Measurements from ENCODE around the gene MAML3. TPM values are rescaled to one million over a fixed set of nuclear protein-coding genes. Genes with fewer than 3 reads are reported as not detected.

MAML3 gene
- total RNA-seq, 2 experiments from 2014 or later = 2.5 to 2.6 TPM

DNA sequence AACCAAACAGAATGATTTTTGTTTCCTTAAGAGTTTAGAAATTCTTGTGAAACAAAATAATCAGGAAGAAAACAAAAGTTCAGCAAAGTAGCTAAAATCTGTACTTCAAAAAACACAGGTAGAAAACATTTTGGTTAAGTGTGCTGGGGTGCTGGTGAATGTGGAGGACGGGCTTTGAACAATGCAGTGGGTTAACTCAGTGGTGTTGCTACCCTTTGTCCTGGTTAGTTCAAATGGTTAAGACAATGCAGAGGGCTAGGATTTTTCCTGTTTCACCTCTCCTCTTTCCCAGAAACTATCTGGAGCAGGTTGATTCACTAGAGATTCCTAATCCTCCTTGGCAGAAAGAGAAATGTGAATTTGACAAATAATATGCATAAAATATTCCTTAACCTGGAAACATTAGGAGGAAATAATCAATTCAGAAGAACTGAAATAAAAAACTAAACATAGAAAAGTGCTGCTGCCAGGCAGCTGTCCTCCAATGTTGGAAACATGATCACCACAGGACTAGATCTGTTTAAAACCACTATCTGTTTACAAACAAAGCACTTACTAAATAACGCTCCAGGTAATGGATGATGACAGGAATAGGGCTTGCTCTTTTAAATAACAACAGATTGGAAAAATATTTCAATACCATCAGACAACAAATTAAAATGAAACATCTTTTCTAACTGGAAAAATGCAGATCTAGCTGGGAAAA lies 148.9 kb downstream of the MAML3 start:
- H3K9me3 Mint-ChIP-seq = no peaks in the 10 kb centered on the region
- no peak overlapping the region for H3K4me3 Mint-ChIP-seq
- H3K36me3 Mint-ChIP-seq (ENCODE audit: low read depth) = no peaks in the 10 kb centered on the region
- H3K4me1 Mint-ChIP-seq = no peaks in the 10 kb centered on the region
- H3K27ac Mint-ChIP-seq = no peak overlapping the region
- CTCF ChIA-PET = no interaction called here
- POLR2A ChIA-PET = no interaction called here
- no peak for DNase-seq
- peaks cover 30% of the 10 kb centered on the region for H3K27me3 Mint-ChIP-seq

DNA sequence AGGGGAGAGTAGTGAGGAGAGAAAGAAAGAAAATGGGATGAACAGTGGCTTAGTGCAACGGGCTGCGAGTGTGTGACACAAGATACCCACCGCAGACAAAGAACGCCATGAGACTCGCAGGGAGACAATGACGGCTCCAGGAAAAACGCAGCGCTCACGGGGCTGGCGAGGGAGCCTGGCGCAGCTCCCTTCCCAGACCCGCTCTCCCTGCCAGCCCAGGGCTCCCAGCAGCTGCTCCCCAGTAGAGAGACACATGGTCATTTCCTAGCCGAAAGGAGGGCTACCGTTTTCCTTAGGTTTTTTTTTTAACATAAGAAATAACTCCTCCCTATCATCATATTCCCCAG lies 149.5 kb downstream of the MAML3 start:
- Mint-ChIP-seq H3K4me3 (no peak overlapping the region), H3K9me3 (no peaks in the 10 kb centered on the region), H3K4me1 (no peaks in the 10 kb centered on the region), H3K36me3 (ENCODE audit: low read depth) (no peaks in the 10 kb centered on the region), H3K27ac (no peak overlapping the region), H3K27me3 (peaks cover 30% of the 10 kb centered on the region)
- CTCF ChIA-PET = no interaction called here
- DNase-seq = no peak
- POLR2A ChIA-PET = no interaction called here

- no peaks in the 10 kb centered on the region for H3K36me3 Mint-ChIP-seq (ENCODE audit: low read depth)
- POLR2A ChIA-PET = no interaction called here
- no peaks in the 10 kb centered on the region for H3K4me1 Mint-ChIP-seq
- no peaks in the 10 kb centered on the region for H3K9me3 Mint-ChIP-seq
- no peak overlapping the region for H3K27ac Mint-ChIP-seq
- H3K4me3 Mint-ChIP-seq = no peak overlapping the region
- CTCF ChIA-PET = no interaction called here
- H3K27me3 Mint-ChIP-seq = peaks cover 29% of the 10 kb centered on the region
- DNase-seq = no peak
These were observed 150.0 kb downstream of the MAML3 start for GRCh38 chr4:140003876-140004548.

DNA sequence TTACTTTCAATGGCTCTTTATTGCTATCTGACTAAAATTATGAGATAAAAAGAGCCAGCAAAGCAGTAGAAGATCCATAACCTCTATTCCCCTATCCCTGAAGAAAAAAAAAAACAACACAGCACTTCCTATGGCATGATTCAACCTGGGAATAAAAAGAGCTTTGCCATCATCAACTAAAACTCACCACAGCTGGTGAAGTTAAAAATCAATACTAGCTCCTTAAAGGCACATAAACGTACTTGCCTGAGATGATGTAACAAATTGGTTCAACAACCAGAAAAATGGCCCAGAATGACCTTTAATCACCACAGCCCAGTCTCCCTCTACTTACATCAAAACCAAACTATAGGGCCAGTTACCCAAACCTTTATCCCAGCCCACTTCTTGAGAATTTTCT lies 153.8 kb downstream of the MAML3 start:
- Mint-ChIP-seq H3K9me3 (no peaks in the 10 kb centered on the region), H3K27ac (no peak overlapping the region), H3K4me3 (no peak overlapping the region), H3K4me1 (no peaks in the 10 kb centered on the region), H3K27me3 (peaks cover 38% of the 10 kb centered on the region), H3K36me3 (ENCODE audit: low read depth) (no peaks in the 10 kb centered on the region)
- DNase-seq = no peak
- ChIA-PET POLR2A (no interaction called here), CTCF (interaction anchor here (0.8 kb wide), 1 partner anchor 253 kb away, joined by 3 read pairs; no protein-coding TSS in a partner anchor)

DNA sequence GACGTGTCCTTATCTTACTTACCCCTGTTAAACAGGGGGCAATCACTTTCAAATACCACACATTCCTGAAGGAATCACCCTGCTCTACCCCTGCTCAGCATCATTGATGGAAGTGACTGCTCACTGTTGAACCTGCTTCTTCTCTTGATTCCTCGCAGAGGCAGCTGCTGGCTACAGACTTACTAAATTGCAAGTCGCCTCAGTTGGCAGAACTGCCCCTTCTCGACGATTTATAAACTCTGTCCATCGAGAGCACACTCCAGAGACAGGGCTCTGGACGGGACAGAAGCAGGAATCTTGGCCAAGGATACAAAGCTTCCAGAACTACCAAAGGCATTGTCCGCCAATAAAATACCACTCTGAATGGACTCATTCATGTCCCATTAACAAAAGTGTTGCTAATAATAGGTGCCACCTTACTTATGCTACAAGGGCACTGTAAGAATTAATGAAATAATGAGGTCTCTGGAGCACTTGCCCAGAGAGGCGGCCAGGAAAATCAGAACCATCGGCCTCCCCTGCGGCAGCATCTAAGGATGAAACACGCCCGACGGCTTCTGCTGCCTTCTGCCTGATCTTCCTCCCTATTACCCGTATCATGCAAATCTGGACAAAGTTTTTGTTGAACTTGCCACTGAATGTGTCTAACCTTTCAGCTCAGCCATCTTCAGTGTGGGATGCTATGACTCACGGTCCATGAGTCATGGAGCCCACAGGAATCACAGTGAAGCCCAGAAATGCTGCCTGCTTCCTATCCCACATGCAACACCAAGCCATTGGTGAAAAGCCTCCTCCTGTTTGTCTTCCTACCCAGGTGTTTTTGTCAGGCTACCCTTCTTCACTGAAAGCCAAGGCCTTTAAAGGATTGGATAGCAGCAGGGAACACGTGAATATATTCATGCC lies 164.9 kb downstream of the MAML3 start:
- peaks cover 9% of the 10 kb centered on the region for H3K27me3 Mint-ChIP-seq
- POLR2A ChIA-PET = no interaction called here
- no peak overlapping the region for H3K27ac Mint-ChIP-seq
- no peaks in the 10 kb centered on the region for H3K36me3 Mint-ChIP-seq (ENCODE audit: low read depth)
- CTCF ChIA-PET = interaction anchor here (0.7 kb wide), 1 partner anchor 341 kb away, joined by 4 read pairs; no protein-coding TSS in a partner anchor
- H3K4me3 Mint-ChIP-seq = no peak overlapping the region
- DNase-seq = no peak
- no peaks in the 10 kb centered on the region for H3K9me3 Mint-ChIP-seq
- peaks cover 5% of the 10 kb centered on the region for H3K4me1 Mint-ChIP-seq

DNA sequence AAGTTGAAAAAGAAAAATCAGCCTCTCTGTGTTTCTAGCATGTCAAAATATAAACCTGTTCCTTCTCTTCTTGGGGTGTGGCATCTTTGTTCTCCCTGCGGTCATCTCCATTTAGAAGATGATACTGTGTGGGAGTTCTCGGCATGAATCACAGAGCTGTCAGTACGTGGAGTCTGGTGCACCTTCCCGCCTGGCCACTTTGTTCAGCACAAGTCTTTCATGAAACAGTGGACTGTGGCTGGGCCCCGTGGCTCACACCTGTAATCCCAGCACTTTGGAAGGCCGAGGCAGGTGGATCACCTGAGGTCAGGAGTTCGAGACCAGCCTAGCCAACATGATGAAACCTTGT lies 166.5 kb downstream of the MAML3 start:
- H3K36me3 Mint-ChIP-seq (ENCODE audit: low read depth) = no peaks in the 10 kb centered on the region
- no peak for DNase-seq
- peaks cover 5% of the 10 kb centered on the region for H3K4me1 Mint-ChIP-seq
- no peaks in the 10 kb centered on the region for H3K9me3 Mint-ChIP-seq
- POLR2A ChIA-PET = no interaction called here
- CTCF ChIA-PET = no interaction called here
- H3K27me3 Mint-ChIP-seq = peaks cover 16% of the 10 kb centered on the region
- H3K27ac Mint-ChIP-seq = no peak overlapping the region
- no peak overlapping the region for H3K4me3 Mint-ChIP-seq

GRCh38 chr4:139986689-139987501 lies 167.1 kb downstream of the MAML3 start:
- POLR2A ChIA-PET = no interaction called here

GRCh38 chr4:139986106-139986505 lies 167.9 kb downstream of the MAML3 start:
- DNase-seq = no peak
- Mint-ChIP-seq H3K9me3 (no peaks in the 10 kb centered on the region), H3K27ac (no peak overlapping the region), H3K27me3 (peaks cover 11% of the 10 kb centered on the region), H3K36me3 (ENCODE audit: low read depth) (no peaks in the 10 kb centered on the region), H3K4me3 (no peak overlapping the region), H3K4me1 (peaks cover 5% of the 10 kb centered on the region)
- POLR2A ChIA-PET = no interaction called here
- CTCF ChIA-PET = no interaction called here

More at GRCh38 chr4:139986689-139987501, 167.1 kb downstream of the MAML3 start:
- H3K9me3 Mint-ChIP-seq = no peaks in the 10 kb centered on the region
- H3K27ac Mint-ChIP-seq = no peak overlapping the region
- CTCF ChIA-PET = no interaction called here
- H3K4me1 Mint-ChIP-seq = peaks cover 5% of the 10 kb centered on the region
- peaks cover 13% of the 10 kb centered on the region for H3K27me3 Mint-ChIP-seq
- H3K36me3 Mint-ChIP-seq (ENCODE audit: low read depth) = no peaks in the 10 kb centered on the region
- no peak for DNase-seq
- H3K4me3 Mint-ChIP-seq = no peak overlapping the region

GRCh38 chr4:139985401-139985800 lies 168.6 kb downstream of the MAML3 start:
- Mint-ChIP-seq H3K4me3 (no peak overlapping the region), H3K27me3 (peaks cover 10% of the 10 kb centered on the region), H3K36me3 (ENCODE audit: low read depth) (no peaks in the 10 kb centered on the region), H3K9me3 (no peaks in the 10 kb centered on the region), H3K4me1 (peaks cover 5% of the 10 kb centered on the region), H3K27ac (no peak overlapping the region)
- CTCF ChIA-PET = no interaction called here
- POLR2A ChIA-PET = no interaction called here
- no peak for DNase-seq

- POLR2A ChIA-PET = no interaction called here
- Mint-ChIP-seq H3K27ac (no peak overlapping the region), H3K36me3 (ENCODE audit: low read depth) (no peaks in the 10 kb centered on the region), H3K4me1 (peaks cover 5% of the 10 kb centered on the region), H3K9me3 (no peaks in the 10 kb centered on the region), H3K27me3 (peaks cover 10% of the 10 kb centered on the region), H3K4me3 (no peak overlapping the region)
- CTCF ChIA-PET = no interaction called here
- no peak for DNase-seq
These were observed 169.5 kb downstream of the MAML3 start for GRCh38 chr4:139984471-139984870.

DNA sequence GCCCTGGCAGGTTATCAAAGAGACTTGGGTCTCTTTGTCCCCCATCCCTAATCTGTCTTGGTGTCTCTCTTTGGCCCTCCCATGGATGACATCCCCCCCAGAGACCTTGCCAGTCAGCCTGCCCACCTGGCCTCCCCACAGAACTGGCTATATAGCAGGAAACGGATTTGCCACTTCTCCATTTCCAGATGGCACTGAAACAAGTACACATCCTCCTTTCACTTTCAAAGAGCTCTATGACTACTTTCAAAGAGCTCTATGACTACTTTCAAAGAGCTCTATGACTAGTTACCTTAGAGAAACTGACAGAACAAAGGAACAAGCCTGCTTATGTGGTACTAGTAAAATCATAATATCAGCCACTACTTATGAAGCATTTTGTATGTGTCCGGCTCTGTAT lies 175.3 kb downstream of the MAML3 start:
- Mint-ChIP-seq H3K9me3 (no peaks in the 10 kb centered on the region), H3K27ac (no peak overlapping the region), H3K4me1 (peaks cover 42% of the 10 kb centered on the region), H3K4me3 (no peak overlapping the region), H3K27me3 (peaks cover 3% of the 10 kb centered on the region), H3K36me3 (ENCODE audit: low read depth) (peaks cover 3% of the 10 kb centered on the region)
- no peak for DNase-seq
- ChIA-PET CTCF (interaction anchor here (1.3 kb wide), 1 partner anchor 275 kb away, joined by 7 read pairs; no protein-coding TSS in a partner anchor), POLR2A (no interaction called here)

GRCh38 chr4:139977838-139978609 lies 176.0 kb downstream of the MAML3 start:
- peaks cover 48% of the 10 kb centered on the region for H3K4me1 Mint-ChIP-seq
- no peaks in the 10 kb centered on the region for H3K27me3 Mint-ChIP-seq
- CTCF ChIA-PET = interaction anchor here (0.7 kb wide), 1 partner anchor 18 kb away, joined by 3 read pairs; no protein-coding TSS in a partner anchor
- POLR2A ChIA-PET = no interaction called here
- H3K4me3 Mint-ChIP-seq = no peak overlapping the region
- H3K27ac Mint-ChIP-seq = no peak overlapping the region
- DNase-seq = no peak
- no peaks in the 10 kb centered on the region for H3K9me3 Mint-ChIP-seq
- peaks cover 3% of the 10 kb centered on the region for H3K36me3 Mint-ChIP-seq (ENCODE audit: low read depth)

Measured in activated CD4-positive, alpha-beta memory T cell treated with anti-CD3 and anti-CD28 coated beads, Interleukin-2, amount 10 ng/mL, durations not matched to agents 7 days and 5 days (primary cell).